ENCODE results near the gene GDF7. TPM values are rescaled to one million over a fixed set of nuclear protein-coding genes. Genes with fewer than 3 reads are reported as not detected.
A peak's percentile ranks its signal among the peaks of the same experiment; 100 is the strongest.

The GDF7 gene
- 1 to 10 TPM in 6 of 10 donors, under 1 TPM in 4; 0.25 to 1.6 (median 1.3) TPM for polyA plus RNA-seq (ENCODE audit: insufficient read length in 10 of 10)
- long read RNA-seq, donor 1, result 0 reads
- long read RNA-seq, donor 2, result 0 reads
- long read RNA-seq, donor 3, result 0 reads
- long read RNA-seq, donor 4, result 0 reads
- long read RNA-seq, donor 5, result 0 reads
- long read RNA-seq, donor 6, result 0 reads
- long read RNA-seq, donor 7, result 0 reads
- long read RNA-seq, donor 8, result 0 reads
- long read RNA-seq, donor 9, result 0 reads

DNA sequence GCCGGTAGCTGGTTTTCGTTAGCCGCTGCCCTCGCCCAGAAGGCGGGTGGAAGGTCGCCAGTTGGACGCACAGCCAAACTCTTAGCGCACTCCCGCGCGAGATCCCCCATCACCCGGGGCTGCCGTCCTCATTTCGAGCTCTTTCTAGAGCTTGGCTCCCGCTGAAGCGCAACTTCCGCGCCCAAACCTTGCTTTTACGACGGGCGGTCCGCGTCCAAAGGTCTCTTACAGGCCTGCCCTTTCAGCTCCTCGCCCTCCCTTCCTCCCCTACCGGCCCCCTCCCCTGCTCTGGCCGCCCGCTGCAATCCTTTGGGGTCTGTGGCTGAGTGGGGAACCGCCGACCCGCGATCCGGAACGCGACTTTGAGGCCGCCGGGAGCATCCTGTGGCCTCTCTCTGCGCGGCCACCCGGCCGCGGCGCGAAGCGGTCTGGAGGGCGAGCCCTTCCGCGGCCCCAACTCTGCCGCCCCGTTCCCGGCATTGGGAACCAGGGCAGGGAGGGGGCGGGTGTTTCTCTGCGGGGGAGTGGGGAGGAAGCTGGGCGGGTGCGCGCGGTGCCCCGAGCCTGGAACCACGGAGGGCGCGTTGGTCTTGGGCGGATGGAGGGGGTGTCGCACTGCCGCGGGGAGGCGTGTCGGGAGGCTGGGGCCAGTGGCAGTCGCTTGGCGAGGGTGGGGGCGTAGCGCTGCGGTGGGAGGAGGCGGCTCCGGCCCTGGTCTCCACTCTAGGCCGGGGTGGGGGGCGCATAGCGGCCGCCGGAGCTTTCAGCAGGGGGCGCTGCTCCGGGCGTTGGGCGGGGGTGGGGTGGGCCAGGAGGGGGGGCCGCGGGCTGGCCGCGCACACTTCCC, at the start of gene GDF7:
Gene GDF7, plus strand, starts transcription at position 841 of the 847 bp plus-strand sequence. CDS start 96 bp downstream, outside the sequence.
- DNase-seq, result peak in 2 of 3 donors; percentile 42 to 80

DNA sequence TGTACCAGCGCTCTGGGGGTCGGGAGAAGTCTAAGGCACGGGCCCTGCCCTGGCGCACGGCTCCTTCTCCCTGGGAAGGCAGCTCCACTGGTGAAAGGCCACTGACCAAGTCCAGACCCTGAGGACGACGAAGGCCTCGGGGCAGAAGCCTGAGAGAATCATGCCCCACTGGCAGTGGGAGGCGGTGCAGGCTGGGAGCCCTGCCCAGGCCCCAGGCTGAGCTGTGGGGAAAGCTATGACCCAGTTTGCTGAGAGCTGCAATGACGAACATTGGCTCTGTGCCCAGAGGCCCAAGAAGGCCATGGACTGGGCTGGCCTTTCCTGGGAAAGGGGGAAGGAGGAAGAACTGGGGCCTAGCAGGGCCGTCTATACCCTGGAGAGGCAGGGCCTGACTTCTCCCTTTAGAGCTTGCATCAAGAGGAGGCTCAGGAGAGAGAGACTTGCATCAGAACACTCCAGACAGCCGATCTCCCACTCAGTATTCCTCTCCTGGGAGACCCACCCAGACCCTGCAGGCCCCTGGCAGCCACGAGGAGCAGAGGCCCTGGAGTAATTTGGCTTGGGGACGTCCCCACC, 49.0 kb upstream of the GDF7 start:
- DNase-seq, result peak; percentile 95 to 97 (median 96)

DNA sequence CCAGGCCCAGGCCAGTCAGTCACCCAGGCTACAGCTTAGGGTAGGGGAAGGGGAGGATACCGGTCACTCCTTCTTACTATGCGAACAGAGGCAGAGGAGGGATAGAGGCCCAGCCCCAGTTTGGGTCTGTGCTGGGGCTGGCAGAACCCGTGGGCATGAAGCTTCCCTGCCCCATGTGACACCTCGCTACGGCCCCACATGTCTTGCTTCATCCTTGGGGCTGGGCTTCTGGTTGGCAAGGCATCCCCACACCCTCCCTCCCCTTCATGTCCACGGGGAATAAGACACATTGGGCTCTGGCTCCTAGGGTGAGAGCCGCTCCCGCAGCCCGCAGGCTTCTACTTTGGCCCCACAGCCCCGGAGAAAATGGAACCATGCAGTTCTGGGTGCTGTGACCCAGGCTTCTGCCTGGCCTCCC, 48.5 kb upstream of the GDF7 start:
- no peak for DNase-seq

DNA sequence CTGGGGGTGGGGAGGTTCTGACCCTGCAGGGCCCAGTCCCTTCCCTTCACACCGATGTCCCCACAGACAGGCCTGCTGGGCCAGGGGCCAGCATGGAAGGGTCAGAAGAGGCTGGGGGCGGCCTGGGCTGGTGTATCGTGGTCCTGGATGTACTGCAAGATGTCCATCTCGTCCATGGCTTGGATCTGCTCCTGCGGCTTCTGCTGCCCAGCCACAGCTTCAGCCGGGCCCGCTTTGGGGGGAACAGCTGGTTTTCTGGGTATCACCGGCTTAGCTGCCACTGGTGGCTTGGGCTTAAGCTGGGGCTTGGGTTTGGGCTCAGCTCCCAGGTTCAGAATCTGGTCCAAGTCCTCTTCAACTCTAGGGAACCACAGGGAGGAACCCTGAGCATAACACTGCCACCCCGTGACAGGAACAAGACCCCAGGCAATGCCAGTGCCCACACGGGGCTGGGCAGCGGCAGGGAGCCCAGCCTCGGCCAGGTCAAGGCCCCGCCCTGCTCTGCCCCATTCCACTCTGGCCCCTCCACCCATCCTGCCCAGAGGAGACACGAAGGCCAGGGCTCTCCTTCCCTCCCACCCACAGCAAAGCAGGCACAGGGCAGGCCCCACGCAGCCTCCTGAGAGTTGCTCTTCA, 47.9 kb upstream of the GDF7 start:
- no peak for DNase-seq

DNA sequence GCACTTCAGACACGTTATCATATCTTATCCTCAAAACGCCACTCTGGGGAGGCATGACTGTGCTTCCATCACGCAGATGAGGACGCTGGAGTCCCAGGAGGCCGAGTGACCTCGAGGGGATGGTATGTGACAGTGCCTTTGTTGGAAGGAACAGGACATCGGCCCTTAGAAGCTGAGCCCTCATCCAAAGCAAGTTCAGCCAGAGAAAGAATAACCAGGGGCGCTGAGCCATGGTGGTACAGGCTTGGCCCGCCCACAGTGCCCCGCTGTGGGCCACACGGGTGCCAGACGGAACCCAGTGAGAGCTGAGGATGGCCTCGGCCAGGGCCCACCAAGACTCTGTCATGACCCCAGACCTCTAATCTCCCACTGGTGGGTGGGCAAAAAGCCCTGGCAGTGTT, 47.3 kb upstream of the GDF7 start:
- DNase-seq, result no peak

DNA sequence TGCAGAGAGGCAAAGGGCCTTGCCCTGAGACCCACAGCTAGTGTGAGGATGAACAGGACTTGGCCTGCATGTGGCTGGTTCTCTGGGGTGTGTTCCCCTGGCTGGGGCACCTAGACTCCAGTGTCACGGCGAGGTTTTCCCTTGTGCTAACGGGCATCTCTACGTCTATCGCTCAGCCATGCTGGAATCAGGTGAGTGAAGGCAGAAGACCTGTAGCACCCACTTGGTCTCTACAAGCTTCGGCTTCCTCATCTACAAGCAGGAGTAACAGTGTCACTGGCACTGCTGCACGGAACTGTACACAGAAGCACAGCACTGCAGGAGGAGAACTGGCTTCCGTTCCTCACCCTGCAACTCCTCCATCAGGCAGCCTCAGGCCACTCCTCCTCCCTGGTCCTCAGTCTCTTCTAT, 46.7 kb upstream of the GDF7 start:
- no peak for DNase-seq

DNA sequence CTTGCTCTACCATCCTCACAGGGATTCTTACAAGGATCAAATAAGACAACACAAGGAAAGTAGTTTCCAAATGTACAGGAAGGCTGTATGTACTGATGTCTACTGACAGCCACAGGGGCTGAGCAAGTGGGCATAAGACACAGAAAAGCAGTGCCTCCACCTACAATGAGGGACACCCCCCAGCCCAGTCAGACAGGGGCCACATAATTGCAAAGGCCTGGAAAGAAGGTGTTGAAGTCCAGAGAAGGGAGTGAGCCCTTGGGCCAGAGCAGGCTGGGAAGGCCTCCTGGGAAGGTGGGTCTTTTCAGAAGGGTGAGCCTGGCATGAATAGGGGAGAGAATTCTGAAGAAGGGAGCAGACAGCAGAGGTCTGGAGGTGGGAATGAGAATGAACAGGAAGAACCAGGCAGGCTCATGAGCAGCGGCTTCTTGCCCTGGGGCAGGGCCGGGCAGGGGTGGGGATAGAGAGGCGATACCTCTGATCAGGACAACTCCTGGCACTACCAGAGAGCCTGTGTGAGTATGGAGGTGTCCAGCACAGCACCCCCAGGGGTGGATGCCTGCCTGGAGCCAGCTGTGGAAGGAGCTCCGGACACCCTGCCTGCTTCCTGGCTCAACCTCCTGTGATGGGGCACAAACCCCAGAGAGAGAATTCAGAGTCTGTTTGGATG, 46.1 kb upstream of the GDF7 start:
- DNase-seq, result no peak

DNA sequence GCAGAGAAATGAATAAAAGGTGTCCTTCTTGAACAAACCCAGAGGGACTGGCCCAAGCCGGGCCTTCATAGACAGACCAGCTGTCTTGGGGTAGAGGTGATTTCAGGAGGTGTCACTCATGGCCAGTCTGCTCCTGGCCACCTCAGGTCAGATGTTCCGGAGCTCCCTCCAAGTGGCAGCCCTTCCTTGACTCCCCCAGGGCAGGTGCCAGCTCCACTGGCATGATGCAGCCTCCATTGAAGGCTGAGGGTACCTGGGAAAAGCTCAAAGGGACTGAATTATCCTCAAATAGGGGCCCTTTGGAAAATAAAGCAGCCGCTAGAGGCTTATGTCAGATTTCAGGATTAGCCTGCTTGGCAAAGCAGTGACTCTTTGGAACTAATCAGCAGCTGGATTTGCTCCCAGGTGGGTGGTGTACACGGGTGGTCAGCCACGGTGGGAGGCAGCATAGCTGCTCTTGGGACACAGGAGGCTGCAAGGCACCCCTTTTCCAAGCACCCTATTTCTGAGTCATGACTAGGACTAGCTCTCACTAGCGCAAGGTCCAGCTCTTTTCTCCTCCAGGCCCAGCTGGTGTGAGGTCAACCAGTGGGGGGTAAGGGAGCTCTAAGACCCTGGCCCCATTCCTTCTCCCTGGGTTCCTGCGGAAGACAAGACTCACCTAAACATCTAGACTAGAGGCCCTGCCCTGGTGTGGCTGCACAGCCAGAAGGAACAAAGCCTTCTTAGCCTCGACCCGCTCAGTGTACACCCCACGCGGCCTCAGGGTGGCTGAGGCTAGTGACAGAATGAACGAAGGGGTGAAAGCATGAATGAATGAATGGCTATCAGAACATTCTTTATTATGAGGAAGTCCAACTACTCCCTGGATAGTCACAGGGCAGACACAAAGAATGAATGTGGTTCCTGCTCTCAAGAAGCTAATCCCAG, 45.3 kb upstream of the GDF7 start:
- DNase-seq, result peak in 1 of 3 donors; percentile 20

DNA sequence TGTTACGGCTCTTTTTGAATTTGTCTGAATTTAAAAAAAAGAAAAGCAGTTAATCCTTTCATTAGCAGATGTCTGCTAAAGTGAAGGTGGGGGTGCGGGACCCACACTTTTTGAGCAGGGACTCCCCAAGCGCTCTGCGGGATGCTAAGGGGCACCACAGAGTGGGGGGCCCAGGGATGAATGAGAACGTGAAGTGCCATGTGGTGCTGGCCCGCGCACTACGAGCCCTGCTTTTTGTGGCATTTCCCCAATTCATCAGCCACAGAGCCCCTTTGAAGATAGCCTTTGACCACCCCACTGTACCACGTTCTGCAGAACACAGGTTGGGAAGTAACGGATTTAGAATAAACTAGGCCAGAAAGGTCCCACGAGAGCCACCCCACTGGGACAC, 44.7 kb upstream of the GDF7 start:
- DNase-seq, result no peak

DNA sequence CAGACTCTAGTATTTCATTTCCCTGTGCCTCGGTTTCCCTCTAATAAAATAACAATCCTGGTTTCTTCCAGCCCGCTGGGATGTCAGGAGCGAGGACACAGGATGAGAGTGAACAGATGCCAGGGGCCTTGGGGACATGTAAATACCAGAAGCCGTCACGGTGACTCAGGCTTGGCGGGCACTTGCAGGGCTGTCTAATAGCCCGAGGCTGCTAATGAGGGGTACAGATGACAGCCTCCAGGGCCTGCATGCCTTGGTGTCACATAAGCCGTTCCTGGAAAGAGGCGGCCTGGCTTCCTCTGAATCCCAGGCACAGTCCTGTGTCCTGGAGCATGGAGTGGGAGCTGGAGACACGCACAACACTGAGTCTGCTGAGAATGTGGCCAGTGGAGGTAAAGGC, 44.2 kb upstream of the GDF7 start:
- peak in 1 of 3 donors; percentile 53 for DNase-seq

DNA sequence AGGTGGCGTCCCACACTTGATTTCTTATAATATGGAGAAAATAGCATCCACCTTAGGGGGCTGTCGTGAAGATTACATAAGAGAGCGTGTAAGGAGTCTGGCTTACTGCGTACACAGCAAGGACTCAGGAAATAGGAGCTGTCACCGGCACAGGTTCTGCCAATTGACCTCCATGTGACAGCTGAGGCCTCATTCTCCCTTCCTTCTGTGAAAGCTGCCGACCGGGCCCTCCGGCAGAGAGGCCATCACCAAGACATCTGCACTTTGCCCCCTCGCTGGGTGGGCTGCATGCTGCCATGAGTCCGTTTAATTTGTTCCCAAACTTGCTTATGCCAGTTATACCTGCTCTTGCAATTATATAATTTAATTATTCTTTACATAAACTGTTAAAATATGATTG, 43.7 kb upstream of the GDF7 start:
- no peak for DNase-seq

DNA sequence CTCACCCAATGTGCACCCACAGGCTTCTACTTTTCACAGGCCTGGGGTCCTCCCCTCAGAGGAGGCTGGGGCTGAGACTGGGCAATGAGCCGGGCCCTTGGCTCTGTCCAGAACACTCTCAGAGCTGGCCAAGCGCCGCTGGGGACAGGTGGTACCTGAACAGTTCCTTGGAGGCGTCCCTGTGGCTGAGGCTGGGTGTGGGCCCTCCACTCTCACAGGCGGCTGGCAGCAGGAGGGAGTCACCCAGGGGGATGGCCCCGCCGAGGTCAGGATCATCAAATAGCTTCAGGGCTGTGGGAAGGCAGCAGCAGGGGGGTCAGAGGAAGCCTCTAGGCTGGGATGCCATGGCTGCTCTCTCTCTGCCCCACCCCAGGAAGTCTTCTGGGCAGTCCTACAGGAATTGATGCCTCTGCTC, 43.2 kb upstream of the GDF7 start:
- DNase-seq, result no peak

DNA sequence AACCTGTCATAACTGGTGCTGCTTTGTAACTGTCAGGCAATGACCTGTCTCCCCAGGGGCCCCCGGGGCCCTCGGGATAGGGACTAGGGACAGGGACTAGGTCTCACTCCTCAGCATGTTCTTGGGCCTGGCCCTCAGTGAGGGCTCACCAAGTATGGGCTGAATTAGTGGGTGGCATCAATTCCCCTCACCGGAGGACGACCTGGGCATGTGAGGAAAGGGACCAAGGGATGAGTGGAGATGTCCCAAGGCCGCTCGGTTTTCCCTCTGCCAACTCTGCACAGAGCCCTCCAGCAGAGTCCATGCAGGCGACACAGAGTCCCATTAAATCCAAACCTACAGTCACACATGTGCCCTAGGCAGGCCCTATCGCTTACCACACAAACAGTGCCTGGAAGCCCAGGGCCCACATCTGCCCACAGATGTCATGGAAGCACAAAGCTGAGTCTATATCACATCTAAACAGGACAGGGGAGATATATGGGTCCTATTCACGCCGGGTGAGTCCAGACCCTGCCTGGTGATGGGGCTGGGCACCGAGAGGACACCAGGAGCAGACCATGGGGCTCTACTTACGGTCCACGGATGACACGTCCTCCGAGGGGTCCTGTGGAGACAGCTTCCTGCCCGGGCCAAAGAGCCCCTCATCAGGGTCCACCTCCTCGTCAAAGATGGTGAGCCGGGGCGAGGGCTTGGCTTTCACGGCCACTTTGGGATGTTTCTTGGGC, 42.6 kb upstream of the GDF7 start:
- no peak for DNase-seq

DNA sequence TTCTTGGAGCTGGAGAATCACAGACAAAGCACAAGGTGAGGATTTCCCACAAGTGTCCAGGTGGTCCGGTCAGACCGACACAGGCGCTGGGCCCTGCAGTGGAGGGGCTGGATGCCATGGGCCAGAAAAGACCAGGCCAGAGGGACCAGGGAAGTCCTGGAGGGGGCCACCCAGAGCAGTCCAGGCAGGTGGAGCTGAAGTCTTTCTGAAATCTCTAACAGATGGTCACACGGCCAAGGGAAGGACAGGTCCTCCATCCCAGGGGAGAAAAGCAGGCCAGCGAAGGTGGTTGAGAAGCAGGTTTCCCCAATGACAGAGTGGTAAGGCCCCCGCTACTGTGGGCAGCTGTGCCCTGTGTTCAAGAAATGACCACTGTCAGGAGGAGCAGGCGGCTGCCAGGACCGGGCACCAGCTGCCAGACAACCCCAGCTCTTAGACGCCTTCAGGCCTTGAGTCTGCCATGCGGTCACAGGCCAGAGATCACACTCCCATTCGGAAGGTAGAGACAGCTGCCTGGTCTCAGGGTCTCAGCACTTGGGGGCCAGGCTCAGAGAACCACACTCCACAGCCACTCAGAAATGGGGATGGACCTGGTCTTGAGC, 42.0 kb upstream of the GDF7 start:
- DNase-seq, result peak in 1 of 3 donors; percentile 10

DNA sequence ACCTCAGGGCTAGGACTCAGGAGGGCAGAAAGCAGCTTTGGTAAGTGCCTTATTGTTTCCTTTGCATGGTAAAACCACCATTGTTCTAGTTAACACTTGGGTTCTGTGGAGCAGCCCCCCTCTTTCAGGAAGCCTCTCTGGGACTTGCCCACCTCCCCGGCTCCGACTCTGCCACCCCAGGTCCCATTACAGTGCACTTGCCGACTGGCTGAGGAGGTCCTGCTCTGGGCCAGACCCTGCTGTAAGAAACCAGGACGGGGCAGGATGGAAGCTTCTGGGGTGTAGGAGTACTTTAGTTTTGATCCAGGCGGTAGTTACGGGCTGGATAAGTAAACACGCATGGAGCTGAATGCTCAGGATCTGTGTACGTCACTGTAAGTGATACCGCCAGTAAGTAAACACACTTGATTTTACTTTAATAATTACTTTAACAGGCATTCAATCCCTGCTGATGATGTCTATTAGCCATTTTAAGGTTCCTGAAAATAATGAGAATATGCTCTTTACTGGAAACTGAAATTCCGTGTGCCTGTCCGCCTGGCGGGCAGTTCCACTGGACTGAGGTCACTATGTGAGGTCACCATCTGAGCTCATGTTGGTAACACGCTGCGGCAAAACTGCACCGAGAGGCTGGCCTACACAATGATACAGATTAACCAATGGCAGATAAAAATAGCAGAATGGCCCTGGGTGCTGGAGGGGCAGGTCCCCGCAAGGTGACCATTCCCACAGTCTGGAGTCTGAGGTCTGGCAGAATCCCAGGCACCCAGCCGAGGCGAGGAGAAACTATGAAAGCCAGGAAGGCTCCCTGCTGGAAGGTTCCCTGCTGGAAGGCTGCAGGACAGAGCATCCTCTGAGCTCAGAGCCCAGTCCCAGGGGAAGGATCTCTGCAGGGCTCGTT, 41.2 kb upstream of the GDF7 start:
- peak in 1 of 3 donors; percentile 49 for DNase-seq

DNA sequence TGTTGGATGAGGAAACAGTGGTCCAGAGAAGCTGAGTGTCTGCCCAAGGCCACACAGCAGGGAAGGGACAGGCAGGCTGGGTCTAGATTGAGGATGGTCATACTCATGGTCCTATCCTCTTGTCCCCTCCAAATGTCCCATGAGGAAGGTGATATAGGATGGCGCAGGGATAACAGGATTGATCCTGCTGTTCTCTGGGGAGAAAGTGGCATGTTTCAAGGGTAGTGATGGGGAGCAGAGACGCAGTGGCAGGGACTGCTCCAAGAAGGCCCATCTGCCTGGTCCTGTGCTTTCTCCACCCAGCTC, 40.6 kb upstream of the GDF7 start:
- DNase-seq, result no peak

DNA sequence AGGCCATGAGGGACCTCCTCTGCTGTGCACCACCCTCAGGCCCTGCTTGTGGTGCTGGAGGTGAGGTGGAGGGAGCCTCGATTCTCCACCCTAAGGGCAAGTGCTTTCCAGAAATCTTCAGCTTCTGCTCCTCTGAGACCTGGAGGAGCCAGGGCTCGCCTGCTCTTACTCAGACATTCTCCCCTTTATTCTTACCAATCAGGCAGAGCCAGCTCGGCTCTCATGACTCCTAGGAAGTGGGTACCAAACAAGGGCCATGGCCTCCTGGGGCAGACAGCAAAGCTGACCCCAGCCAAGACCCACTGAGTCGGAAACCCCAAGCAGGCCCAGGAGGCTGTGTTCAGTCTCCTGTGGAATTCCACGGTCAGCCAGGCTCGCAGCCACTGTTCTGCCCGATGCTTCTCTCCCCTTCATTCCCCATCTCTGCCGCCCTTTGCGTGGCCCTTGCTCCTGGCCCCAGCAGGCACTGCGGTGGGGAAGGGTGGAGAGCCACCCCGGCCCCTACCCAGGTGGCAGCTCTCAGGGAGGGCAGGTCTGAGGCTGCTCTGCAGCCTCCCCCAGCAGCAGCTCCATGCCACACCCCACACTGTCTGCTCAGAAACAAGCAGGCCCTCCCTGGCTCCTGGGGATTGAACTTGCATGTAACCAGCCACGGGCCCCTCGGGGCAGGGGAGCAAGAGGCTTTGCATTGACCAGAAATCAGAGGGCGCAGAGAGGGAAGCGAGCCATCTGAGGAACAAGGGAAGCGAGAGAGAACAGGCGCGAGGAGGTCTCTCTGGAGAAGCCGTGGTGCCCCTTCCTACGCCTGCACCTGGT, 40.0 kb upstream of the GDF7 start:
- peak in 1 of 3 donors; percentile 20 for DNase-seq
